MM.1S (cell line): Measurements from ENCODE around the gene IL1RAPL2.

ENCODE experiments used
- DNase-seq: peaks from one replicate; pipeline ENCODE4 v3.0.0-alpha.2; 2015
- H2AFZ ChIP-seq: fragments of 300-600 bp; sonication (generic); 2 replicates; pipeline ENCODE4 v1.6.0; 2016; ENCODE audit warnings: antibody characterized with exemption, low read length
- H3F3A ChIP-seq: fragments of 300-600 bp; sonication (generic); 2 replicates; pipeline ENCODE4 v1.6.1; 2016; ENCODE audit warnings: mild to moderate bottlenecking, antibody characterized with exemption, low read length, moderate library complexity, mixed read lengths; ENCODE audit not compliant: insufficient read depth
- H3K27ac ChIP-seq: fragments of 300-600 bp; sonication (generic); 2 replicates; pipeline ENCODE4 v1.5.1; 2016; ENCODE audit warnings: mild to moderate bottlenecking, low read length
- H3K27me3 ChIP-seq: fragments of 300-600 bp; sonication (generic); replicated peaks from 2 replicates; pipeline ENCODE4 v1.6.0; 2016; ENCODE audit warnings: low read length; ENCODE audit not compliant: insufficient read depth
- H3K36me3 ChIP-seq: fragments of 300-600 bp; sonication (generic); replicated peaks from 2 replicates; pipeline ENCODE4 v1.6.1; 2016; ENCODE audit warnings: mild to moderate bottlenecking, low read length, mixed read lengths; ENCODE audit not compliant: insufficient read depth
- H3K4me1 ChIP-seq: fragments of 300-600 bp; sonication (generic); 2 replicates; pipeline ENCODE4 v1.6.1; 2016; ENCODE audit warnings: low read length, mixed read lengths
- H3K4me2 ChIP-seq: fragments of 300-600 bp; sonication (generic); 2 replicates; pipeline ENCODE4 v1.6.0; 2016; ENCODE audit warnings: low read depth, low read length
- H3K4me3 ChIP-seq: fragments of 300-600 bp; sonication (generic); 2 replicates; pipeline ENCODE4 v1.5.1; 2016; ENCODE audit warnings: low read length, mixed read lengths
- H3K79me2 ChIP-seq: fragments of 300-600 bp; sonication (generic); 2 replicates; pipeline ENCODE4 v1.6.1; 2016; ENCODE audit warnings: mixed run types, low read length, mixed read lengths
- H3K9ac ChIP-seq: fragments of 300-600 bp; sonication (generic); 2 replicates; pipeline ENCODE4 v1.6.1; 2016; ENCODE audit warnings: low read length, mixed read lengths
- H3K9me2 ChIP-seq: fragments of 300-600 bp; sonication (generic); replicated peaks from 2 replicates; pipeline ENCODE4 v1.6.1; 2016; ENCODE audit warnings: mild to moderate bottlenecking, low read length, mixed read lengths; ENCODE audit not compliant: insufficient read depth
- H3K9me3 ChIP-seq: fragments of 300-600 bp; sonication (generic); replicated peaks from 2 replicates; pipeline ENCODE4 v1.6.1; 2016; ENCODE audit warnings: mild to moderate bottlenecking, low read length, mixed read lengths; ENCODE audit not compliant: insufficient read depth
- H4K20me1 ChIP-seq: fragments of 300-600 bp; sonication (generic); 2 replicates; pipeline ENCODE4 v1.6.1; 2016; ENCODE audit warnings: mild to moderate bottlenecking, low read length, moderate library complexity, mixed read lengths; ENCODE audit not compliant: insufficient read depth
- EZH2 ChIP-seq: fragments of 300-600 bp; sonication (generic); optimal IDR thresholded peaks from 2 replicates; pipeline ENCODE3; 2017; ENCODE audit warnings: low read depth, mild to moderate bottlenecking, antibody characterized with exemption, low read length, mixed read lengths
- EZH2phosphoT487 ChIP-seq: fragments of 300-600 bp; sonication (generic); IDR thresholded peaks from 2 replicates; pipeline ENCODE4 v1.6.1; 2018; ENCODE audit warnings: antibody characterized with exemption, low read length
- TF ChIP-seq, protein P1 (sequence below): fragments of 300-600 bp; sonication (generic); IDR thresholded peaks from 2 replicates; pipeline ENCODE4 v1.5.1; 2016; ENCODE audit warnings: antibody characterized with exemption, low read length, mixed read lengths

The IL1RAPL2 gene

DNA sequence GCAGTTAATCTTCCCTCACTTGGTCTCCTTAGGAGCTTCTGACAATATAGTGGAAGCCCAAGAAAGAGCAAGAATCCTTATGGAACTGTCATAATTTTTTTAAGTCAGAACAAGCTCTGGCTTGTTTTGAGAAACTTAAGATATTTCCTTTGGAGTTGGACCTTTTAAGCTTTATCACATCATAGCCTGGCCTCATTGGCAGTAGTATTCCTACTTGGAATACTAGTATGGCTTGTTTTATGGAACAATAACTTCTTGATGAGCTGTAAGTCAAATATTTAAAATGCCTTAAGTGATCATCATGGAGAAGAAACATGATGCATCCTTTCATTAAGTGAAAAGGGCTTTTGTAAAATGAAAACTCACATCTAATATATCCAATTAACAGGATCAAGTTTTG lies 1178.3 kb downstream of the IL1RAPL2 start:
- TF ChIP-seq EZH2 (no peak), EZH2phosphoT487 (no peak)
- TF ChIP-seq, protein P1, sequence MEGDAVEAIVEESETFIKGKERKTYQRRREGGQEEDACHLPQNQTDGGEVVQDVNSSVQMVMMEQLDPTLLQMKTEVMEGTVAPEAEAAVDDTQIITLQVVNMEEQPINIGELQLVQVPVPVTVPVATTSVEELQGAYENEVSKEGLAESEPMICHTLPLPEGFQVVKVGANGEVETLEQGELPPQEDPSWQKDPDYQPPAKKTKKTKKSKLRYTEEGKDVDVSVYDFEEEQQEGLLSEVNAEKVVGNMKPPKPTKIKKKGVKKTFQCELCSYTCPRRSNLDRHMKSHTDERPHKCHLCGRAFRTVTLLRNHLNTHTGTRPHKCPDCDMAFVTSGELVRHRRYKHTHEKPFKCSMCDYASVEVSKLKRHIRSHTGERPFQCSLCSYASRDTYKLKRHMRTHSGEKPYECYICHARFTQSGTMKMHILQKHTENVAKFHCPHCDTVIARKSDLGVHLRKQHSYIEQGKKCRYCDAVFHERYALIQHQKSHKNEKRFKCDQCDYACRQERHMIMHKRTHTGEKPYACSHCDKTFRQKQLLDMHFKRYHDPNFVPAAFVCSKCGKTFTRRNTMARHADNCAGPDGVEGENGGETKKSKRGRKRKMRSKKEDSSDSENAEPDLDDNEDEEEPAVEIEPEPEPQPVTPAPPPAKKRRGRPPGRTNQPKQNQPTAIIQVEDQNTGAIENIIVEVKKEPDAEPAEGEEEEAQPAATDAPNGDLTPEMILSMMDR = no peak
- H3K79me2 ChIP-seq = no peaks in the 10 kb centered on the region
- no peaks in the 10 kb centered on the region for H3K9me2 ChIP-seq
- H3K27me3 ChIP-seq = no peaks in the 10 kb centered on the region
- no peaks in the 10 kb centered on the region for H3K4me1 ChIP-seq
- no peaks in the 10 kb centered on the region for H3F3A ChIP-seq
- no peaks in the 10 kb centered on the region for H4K20me1 ChIP-seq
- DNase-seq = no peak
- no peak overlapping the region for H2AFZ ChIP-seq
- H3K4me2 ChIP-seq = no peak overlapping the region
- no peak overlapping the region for H3K9ac ChIP-seq
- no peak overlapping the region for H3K27ac ChIP-seq
- H3K36me3 ChIP-seq = no peaks in the 10 kb centered on the region
- no peaks in the 10 kb centered on the region for H3K9me3 ChIP-seq
- no peak overlapping the region for H3K4me3 ChIP-seq

DNA sequence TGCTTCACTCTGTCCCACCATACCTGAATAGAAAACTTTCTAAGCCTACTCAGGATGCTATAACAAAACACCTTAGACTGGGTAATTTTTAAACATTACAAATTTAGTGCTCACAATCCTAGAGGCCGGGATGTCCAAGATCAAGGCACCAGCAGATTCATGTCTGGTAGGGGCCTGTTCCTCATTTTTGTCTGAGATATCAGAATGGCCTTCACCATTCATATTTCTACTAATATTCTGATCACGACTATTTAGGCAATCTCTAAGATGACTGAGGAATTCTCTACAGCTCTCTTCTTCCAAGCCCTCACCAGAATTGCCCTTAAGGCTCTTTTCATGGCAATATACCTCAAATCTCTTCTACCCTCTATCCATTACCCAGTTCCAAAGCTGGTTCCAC lies 1178.9 kb downstream of the IL1RAPL2 start:
- H3K27ac ChIP-seq = no peak overlapping the region
- no peak for TF ChIP-seq EZH2phosphoT487
- TF ChIP-seq EZH2 = no peak
- TF ChIP-seq, protein P1 = no peak
- no peak overlapping the region for H3K9ac ChIP-seq
- no peaks in the 10 kb centered on the region for H3K27me3 ChIP-seq
- H3K36me3 ChIP-seq = no peaks in the 10 kb centered on the region
- H3K4me3 ChIP-seq = no peak overlapping the region
- no peaks in the 10 kb centered on the region for H3K4me1 ChIP-seq
- DNase-seq = no peak
- no peaks in the 10 kb centered on the region for H4K20me1 ChIP-seq
- H3K9me3 ChIP-seq = no peaks in the 10 kb centered on the region
- no peaks in the 10 kb centered on the region for H3K79me2 ChIP-seq
- H2AFZ ChIP-seq = no peak overlapping the region
- H3K9me2 ChIP-seq = no peaks in the 10 kb centered on the region
- no peaks in the 10 kb centered on the region for H3F3A ChIP-seq
- no peak overlapping the region for H3K4me2 ChIP-seq

DNA sequence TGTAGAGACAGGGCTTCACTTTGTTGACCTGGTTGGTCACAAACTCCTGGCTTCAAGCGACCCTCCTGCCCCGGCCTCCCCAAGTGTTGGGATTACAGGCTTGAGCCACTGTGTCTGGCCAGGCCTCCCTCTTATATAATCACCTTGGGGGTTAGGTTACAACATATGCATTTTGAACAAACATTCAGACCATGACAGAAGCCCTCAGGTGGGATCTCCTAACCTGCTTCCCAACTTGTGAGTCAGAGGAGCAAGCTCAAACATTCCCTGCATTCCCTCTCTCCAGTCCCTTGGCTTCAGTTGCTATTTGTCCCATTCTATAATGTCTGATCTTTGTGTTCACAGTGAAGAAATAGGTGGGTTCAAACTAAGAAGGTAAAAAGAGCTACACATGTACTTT lies 1179.9 kb downstream of the IL1RAPL2 start:
- no peaks in the 10 kb centered on the region for H3K9me3 ChIP-seq
- DNase-seq = no peak
- no peaks in the 10 kb centered on the region for H3K36me3 ChIP-seq
- TF ChIP-seq EZH2phosphoT487 (no peak), EZH2 (no peak)
- TF ChIP-seq, protein P1 = no peak
- H3K9me2 ChIP-seq = no peaks in the 10 kb centered on the region
- H3F3A ChIP-seq = no peaks in the 10 kb centered on the region
- no peak overlapping the region for H3K4me2 ChIP-seq
- H3K27ac ChIP-seq = no peak overlapping the region
- no peak overlapping the region for H3K9ac ChIP-seq
- no peak overlapping the region for H2AFZ ChIP-seq
- no peaks in the 10 kb centered on the region for H3K4me1 ChIP-seq
- H4K20me1 ChIP-seq = no peaks in the 10 kb centered on the region
- H3K4me3 ChIP-seq = no peak overlapping the region
- no peaks in the 10 kb centered on the region for H3K79me2 ChIP-seq
- H3K27me3 ChIP-seq = no peaks in the 10 kb centered on the region
